GM10248 (cell line): ENCODE results near the gene ERC2.

ENCODE experiments used
- CTCF ChIA-PET: fragments of 300-600 bp; sonication (Branson Sonifier 250); formaldehyde crosslinking; extraction: SDS; loops from one replicate; lab custom pipeline; 2021; ENCODE audit warnings: antibody characterized with exemption; lab: Yijun Ruan, JAX
- POLR2A ChIA-PET: fragments of 350-650 bp; sonication (Branson Sonifier 250); formaldehyde crosslinking; extraction: SDS; loops from one replicate; lab custom pipeline; 2020; ENCODE audit warnings: antibody characterized with exemption; lab: Yijun Ruan, JAX
- DNase-seq: peaks from one replicate; pipeline ENCODE4 v3.0.0; 2012; ENCODE audit errors: extremely low spot score
- CTCF ChIP-seq: IDR thresholded peaks from 2 replicates; pipeline ENCODE4 v1.5.1; 2012; ENCODE audit warnings: mild to moderate bottlenecking, low read depth; ENCODE audit errors: extremely low read depth, missing control alignments, control extremely low read depth

ERC2 gene

GRCh38 chr3:55643283-55643682, 825.0 kb downstream of the ERC2 start:
- DNase-seq = no peak
- ChIA-PET CTCF (no interaction called here), POLR2A (no interaction called here)
- TF ChIP-seq CTCF = no peak

GRCh38 chr3:55641964-55642363, 826.3 kb downstream of the ERC2 start:
- ChIA-PET CTCF (interaction anchor here (0.8 kb wide), 1 partner anchor 14 kb away, joined by 6 read pairs; no protein-coding TSS in a partner anchor), POLR2A (no interaction called here)
- no peak for DNase-seq
- TF ChIP-seq CTCF = no peak

GRCh38 chr3:55639896-55640765, 828.1 kb downstream of the ERC2 start:
- no peak for DNase-seq
- ChIA-PET CTCF (interaction anchor here (1.0 to 1.2 kb wide), 2 partner anchors 10 to 20 kb away, joined by 3 to 11 read pairs; no protein-coding TSS in a partner anchor), POLR2A (no interaction called here)
- TF ChIP-seq CTCF = no peak

- POLR2A ChIA-PET = no interaction called here
- no peak for TF ChIP-seq CTCF
- CTCF ChIA-PET = interaction anchor here (1.8 kb wide), 1 partner anchor 17 kb away, joined by 6 read pairs; no protein-coding TSS in a partner anchor
- DNase-seq = no peak
Observed at GRCh38 chr3:55639143-55639542, 829.1 kb downstream of the ERC2 start.

- POLR2A ChIA-PET = no interaction called here
- no peak for DNase-seq
- TF ChIP-seq CTCF = no peak
- CTCF ChIA-PET = interaction anchor here (1.6 to 1.8 kb wide), 2 partner anchors 18 to 50 kb away, joined by 3 to 6 read pairs; no protein-coding TSS in a partner anchor
Observed at GRCh38 chr3:55637906-55638638, 830.2 kb downstream of the ERC2 start.
